GM19023 (cell line): ENCODE measurements around the gene CACNA2D3.

Experiments
- ATAC-seq: cut with Tn5 transposase; IDR thresholded peaks from one replicate; pipeline ENCODE4 v1.9.1; 2021; ENCODE audit warnings: mild to moderate bottlenecking, moderate library complexity; ENCODE audit not compliant: unreplicated experiment

CACNA2D3 gene

GRCh38 chr3:54517424-54517823, 395.1 kb downstream of the CACNA2D3 start:
- ATAC-seq, result no peak

- no peak for ATAC-seq
Measured at GRCh38 chr3:54518011-54518675, 395.8 kb downstream of the CACNA2D3 start.

DNA sequence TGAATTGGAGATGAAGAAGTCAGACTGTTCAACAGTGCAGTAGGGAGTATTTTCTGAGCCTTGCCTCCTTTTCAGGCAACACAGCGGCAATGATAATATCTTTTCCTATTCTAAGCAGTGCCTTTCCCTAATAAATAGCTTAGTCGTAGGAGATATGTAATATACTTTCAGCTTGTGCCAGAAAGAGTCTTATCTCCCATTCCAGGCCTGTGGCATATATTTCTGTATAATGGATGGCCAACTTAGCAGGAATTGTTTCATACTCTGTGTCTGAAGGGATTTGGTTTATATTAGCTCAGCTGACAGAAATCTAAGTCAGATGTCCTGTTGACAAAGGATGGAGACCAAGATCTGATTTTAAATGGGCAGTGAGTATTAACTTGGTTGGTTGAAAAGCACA, 397.1 kb downstream of the CACNA2D3 start:
- ATAC-seq, result no peak

DNA sequence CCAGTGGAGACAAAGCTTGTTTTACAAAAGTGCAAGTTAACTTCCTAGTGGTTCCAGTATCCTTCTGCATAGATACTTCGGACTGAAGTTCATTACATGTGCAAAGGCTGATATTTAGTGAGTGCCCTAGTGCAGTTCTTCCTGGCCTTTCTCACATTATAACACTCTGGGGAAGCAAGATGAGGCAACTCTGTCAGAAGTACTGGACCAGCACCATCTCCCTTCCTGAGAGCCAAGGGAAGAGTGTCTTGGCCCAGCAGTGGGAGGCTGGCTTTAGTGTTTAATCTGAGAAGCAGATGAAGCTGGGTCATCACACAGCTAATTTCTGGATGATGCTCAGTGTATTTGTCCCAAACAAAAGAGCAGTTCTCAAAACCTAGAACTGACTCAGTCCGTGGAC, 397.7 kb downstream of the CACNA2D3 start:
- no peak for ATAC-seq

- ATAC-seq, result no peak
Measured at GRCh38 chr3:54527521-54527920, 405.2 kb downstream of the CACNA2D3 start.

GRCh38 chr3:54527953-54528352, 405.6 kb downstream of the CACNA2D3 start:
- no peak for ATAC-seq

DNA sequence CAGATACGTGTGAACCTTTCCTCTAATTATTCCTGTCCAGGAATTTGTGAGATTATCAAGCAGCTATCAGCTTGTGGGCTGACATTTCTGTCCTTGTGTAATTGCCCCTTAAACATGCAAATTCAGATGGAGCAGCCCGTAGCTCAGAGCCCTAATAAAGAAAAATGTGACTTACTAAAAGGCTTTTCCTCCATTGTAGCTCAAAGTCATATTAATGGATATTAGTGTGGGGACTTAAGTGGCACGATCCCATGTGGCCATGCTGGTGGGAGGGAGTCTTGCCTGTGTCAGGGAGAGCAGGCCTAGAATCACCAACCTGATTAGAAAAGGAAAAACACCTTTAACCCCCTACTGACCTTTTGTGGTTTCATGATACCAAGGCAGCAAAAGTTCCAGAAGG, 406.3 kb downstream of the CACNA2D3 start:
- ATAC-seq, result no peak

- no peak for ATAC-seq
Measured at GRCh38 chr3:54530091-54530490, 407.7 kb downstream of the CACNA2D3 start.

- no peak for ATAC-seq
Measured at GRCh38 chr3:54530944-54531343, 408.6 kb downstream of the CACNA2D3 start.

- no peak for ATAC-seq
Measured at GRCh38 chr3:54531741-54532140, 409.4 kb downstream of the CACNA2D3 start.

DNA sequence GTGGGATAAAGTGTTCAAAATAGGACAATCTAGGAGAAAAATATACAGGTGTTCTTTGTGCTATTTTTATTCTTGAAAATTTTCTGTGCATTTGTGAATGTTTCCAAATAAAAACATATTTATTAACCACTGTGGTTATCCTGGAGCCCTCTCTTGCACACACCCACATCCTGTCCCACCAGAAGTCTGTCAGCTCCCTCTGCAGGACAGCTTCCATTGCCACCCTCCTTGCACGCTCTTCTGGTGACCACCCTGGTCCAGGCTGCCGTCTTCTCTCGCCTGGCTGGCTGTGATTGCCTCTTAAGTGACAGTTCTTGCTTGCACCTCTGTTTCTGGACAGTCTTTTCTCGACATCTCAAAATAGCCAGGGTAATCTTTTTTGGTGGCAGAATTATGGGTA, 411.5 kb downstream of the CACNA2D3 start:
- no peak for ATAC-seq

- no peak for ATAC-seq
Measured at GRCh38 chr3:54535619-54536018, 413.3 kb downstream of the CACNA2D3 start.

- no peak for ATAC-seq
Measured at GRCh38 chr3:54536450-54536849, 414.1 kb downstream of the CACNA2D3 start.

DNA sequence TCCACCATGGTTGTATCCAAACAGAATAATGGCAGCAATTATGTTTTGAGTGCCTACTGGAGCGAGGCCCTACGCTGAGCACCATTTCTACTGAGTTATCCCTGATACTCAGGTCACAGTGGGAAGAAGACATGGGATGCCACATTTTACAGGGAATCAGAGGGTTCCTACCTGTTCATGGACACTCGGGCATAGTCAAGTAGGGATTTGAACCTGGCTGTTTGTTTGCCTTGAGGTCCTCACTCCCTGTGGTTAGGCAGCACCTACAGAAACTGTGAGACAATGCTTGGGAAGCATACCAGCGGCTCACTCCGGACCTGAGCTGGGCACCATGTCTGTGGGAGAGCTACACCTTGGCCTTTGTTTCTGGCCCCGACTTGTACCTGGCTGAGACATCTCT, 415.2 kb downstream of the CACNA2D3 start:
- no peak for ATAC-seq

- ATAC-seq, result no peak
Measured at GRCh38 chr3:54538346-54538745, 416.0 kb downstream of the CACNA2D3 start.

- ATAC-seq, result no peak
Measured at GRCh38 chr3:54541369-54541768, 419.0 kb downstream of the CACNA2D3 start.

GRCh38 chr3:54543446-54543845, 421.1 kb downstream of the CACNA2D3 start:
- ATAC-seq, result no peak

- ATAC-seq, result no peak
Measured at GRCh38 chr3:54547051-54547450, 424.7 kb downstream of the CACNA2D3 start.

DNA sequence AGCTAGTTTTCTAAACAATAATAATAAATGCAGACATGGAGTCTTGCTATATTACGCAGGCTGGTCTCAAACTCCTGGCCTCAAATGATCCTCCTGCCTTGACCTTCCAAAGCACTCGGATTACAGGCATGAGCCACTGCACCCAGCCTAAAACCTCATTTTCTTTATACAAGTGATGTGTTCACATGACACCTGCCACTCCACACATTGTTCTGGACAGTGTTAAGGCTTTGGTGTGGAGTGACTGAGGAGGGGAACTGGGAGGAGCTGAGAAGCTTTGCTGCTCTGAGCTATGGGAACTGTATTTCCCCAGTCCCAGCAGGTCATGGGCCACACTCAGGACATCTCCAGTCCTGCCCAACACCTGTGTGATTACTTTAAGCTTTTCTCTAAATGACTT, 425.5 kb downstream of the CACNA2D3 start:
- no peak for ATAC-seq

DNA sequence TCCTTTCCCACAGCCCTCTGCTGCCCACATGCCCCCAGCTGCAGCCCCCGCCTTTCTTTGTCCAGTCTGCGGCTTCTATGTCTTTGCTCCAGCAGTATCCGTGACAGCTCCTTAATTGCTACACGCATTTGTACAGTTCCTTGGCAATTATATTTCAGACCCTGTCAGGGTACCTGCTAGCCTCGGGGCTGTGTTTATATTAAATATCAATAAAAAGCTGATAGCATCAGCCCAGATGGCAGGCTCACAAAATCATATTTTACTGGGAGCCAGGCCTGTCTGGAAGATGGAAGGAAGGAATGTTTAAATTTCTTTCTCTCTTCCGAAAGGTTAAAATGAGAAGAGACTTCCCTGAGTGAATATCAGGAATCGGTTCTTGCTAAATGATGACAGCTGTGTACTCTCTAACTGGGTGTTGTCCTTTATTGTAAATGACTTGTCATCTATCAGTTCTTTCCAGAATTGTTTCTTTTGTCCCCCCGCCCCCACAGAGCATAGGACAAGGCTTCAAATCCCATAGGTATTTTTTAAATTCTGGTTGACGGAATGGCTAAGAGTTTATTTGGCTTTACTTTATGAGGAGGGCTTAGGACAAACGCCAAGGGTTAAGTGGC, 427.4 kb downstream of the CACNA2D3 start:
- ATAC-seq, result no peak

GRCh38 chr3:54550221-54550977, 428.0 kb downstream of the CACNA2D3 start:
- no peak for ATAC-seq

GRCh38 chr3:54556630-54557029, 434.3 kb downstream of the CACNA2D3 start:
- ATAC-seq, result no peak
